MM.1S (cell line): ENCODE results near the gene TSPAN31.

Experiments used
- EZH2 ChIP-seq: fragments of 300-600 bp; sonication (generic); optimal IDR thresholded peaks from 2 replicates; pipeline ENCODE3; 2017; ENCODE audit warnings: low read depth, mild to moderate bottlenecking, antibody characterized with exemption, low read length, mixed read lengths
- TF ChIP-seq, protein P1 (sequence below): fragments of 300-600 bp; sonication (generic); IDR thresholded peaks from 2 replicates; pipeline ENCODE4 v1.5.1; 2016; ENCODE audit warnings: antibody characterized with exemption, low read length, mixed read lengths

DNA sequence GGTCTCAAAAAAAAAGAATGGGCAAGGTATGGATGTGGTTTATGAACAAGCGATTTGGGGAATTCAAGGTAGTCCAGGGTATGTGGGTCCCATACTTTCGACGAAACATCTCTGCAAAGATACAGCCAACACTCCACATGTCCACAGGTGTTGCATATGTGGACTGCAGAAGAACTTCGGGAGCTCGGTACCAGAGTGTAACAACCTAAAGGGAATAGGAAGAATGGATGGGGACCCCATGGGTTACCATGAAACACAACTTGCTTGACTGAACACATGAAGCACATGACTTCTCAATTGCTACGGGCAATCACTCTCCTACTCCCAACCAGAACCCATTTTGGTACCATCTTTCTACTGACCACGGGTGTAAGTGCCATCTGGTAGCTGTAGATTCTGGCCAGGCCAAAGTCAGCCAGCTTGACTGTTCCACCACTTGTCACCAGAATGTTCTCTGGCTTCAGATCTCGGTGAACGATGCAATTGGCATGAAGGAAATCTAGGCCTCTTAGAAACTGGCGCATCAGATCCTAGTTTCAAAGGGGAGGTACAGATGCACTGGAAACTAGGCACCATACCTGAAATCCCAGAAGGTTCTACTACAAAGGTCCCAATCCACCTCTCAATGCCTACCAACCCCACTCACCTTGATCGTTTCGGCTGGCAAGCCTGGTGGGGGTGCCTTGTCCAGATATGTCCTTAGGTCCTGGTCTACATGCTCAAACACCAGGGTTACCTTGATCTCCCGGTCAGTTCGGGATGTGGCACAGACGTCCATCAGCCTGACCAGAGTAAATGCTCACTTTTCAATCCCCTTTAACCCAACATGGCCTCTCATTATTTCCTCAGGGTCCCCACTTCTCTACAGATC, 6.0 kb downstream of the TSPAN31 start:
- TF ChIP-seq, protein P1, sequence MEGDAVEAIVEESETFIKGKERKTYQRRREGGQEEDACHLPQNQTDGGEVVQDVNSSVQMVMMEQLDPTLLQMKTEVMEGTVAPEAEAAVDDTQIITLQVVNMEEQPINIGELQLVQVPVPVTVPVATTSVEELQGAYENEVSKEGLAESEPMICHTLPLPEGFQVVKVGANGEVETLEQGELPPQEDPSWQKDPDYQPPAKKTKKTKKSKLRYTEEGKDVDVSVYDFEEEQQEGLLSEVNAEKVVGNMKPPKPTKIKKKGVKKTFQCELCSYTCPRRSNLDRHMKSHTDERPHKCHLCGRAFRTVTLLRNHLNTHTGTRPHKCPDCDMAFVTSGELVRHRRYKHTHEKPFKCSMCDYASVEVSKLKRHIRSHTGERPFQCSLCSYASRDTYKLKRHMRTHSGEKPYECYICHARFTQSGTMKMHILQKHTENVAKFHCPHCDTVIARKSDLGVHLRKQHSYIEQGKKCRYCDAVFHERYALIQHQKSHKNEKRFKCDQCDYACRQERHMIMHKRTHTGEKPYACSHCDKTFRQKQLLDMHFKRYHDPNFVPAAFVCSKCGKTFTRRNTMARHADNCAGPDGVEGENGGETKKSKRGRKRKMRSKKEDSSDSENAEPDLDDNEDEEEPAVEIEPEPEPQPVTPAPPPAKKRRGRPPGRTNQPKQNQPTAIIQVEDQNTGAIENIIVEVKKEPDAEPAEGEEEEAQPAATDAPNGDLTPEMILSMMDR: no peak
- no peak for TF ChIP-seq EZH2
